KMS-11 (cell line): ENCODE results near the gene DAZL.
A peak's percentile ranks its signal among the peaks of the same experiment; 100 is the strongest.

Source experiments
- H2AFZ ChIP-seq: fragments of 200-600 bp; sonication (generic); 2 replicates; pipeline ENCODE4 v1.6.1; 2016; ENCODE audit warnings: antibody characterized with exemption, mixed run types, low read depth
- H3K27ac ChIP-seq: fragments of 200-600 bp; sonication (generic); 2 replicates; pipeline ENCODE4 v1.6.1; 2016; ENCODE audit warnings: mild to moderate bottlenecking, mixed run types
- H3K27me3 ChIP-seq: fragments of 200-600 bp; sonication (generic); 2 replicates; pipeline ENCODE4 v1.6.1; 2017; ENCODE audit warnings: mild to moderate bottlenecking, low read depth, mixed run types, moderate library complexity; ENCODE audit not compliant: insufficient read depth
- H3K36me3 ChIP-seq: fragments of 200-600 bp; sonication (generic); 2 replicates; pipeline ENCODE4 v1.6.1; 2017; ENCODE audit warnings: mild to moderate bottlenecking, mixed run types; ENCODE audit not compliant: insufficient read depth
- H3K4me1 ChIP-seq: fragments of 200-600 bp; sonication (generic); 2 replicates; pipeline ENCODE4 v1.6.1; 2016; ENCODE audit warnings: mild to moderate bottlenecking, low read depth, mixed run types; ENCODE audit not compliant: poor library complexity, severe bottlenecking
- H3K4me2 ChIP-seq: fragments of 200-600 bp; sonication (generic); 2 replicates; pipeline ENCODE4 v1.7.0; 2016; ENCODE audit warnings: mild to moderate bottlenecking, mixed run types
- H3K4me3 ChIP-seq: fragments of 200-600 bp; sonication (generic); IDR thresholded peaks from 2 replicates; pipeline ENCODE4 v1.6.1; 2017; ENCODE audit warnings: low read depth, low read length, mixed read lengths; ENCODE audit not compliant: insufficient read depth
- H3K79me2 ChIP-seq: fragments of 200-600 bp; sonication (generic); 2 replicates; pipeline ENCODE4 v1.6.1; 2016; ENCODE audit warnings: low read depth, mixed run types; ENCODE audit not compliant: insufficient read depth
- H3K9ac ChIP-seq: fragments of 200-600 bp; sonication (generic); 2 replicates; pipeline ENCODE4 v1.6.1; 2016; ENCODE audit warnings: mild to moderate bottlenecking, mixed run types
- H4K20me1 ChIP-seq: fragments of 200-600 bp; sonication (generic); 2 replicates; pipeline ENCODE4 v1.6.1; 2016; ENCODE audit warnings: mild to moderate bottlenecking, mixed run types; ENCODE audit not compliant: insufficient read depth
- TF ChIP-seq, protein P1 (sequence below): fragments of 200-600 bp; sonication (generic); conservative IDR thresholded peaks from 2 replicates; pipeline ENCODE4 v1.6.1; 2017; ENCODE audit warnings: low read depth, mild to moderate bottlenecking, antibody characterized with exemption, low read length, moderate library complexity, mixed read lengths

The DAZL gene

DNA sequence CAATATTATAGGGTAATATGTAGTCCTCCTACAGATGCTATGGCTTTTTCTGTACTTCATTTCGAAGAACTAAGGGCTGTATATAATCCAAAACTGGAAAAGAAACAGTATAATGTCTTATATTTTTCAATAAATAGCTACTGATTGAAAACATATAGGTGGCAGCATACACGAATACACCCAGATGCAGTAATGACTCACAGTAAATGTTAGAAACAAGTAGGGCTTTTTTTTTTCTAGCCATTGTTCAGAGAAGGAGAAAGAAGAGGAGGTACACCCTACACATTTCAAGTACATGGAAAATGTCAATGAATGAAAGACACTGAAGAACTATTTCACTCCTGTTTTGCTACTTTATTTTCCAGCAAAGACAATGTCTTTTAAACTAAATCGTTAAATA is 9.4 kb downstream of the DAZL start:
- H4K20me1 ChIP-seq: no peaks in the 10 kb centered on the region
- no peaks in the 10 kb centered on the region for H3K36me3 ChIP-seq
- H3K4me2 ChIP-seq: 0 out of 2 replicates have a peak overlapping the region, but pooled peaks have one; percentile 65
- H3K27ac ChIP-seq: no peak overlapping the region
- TF ChIP-seq, protein P1, sequence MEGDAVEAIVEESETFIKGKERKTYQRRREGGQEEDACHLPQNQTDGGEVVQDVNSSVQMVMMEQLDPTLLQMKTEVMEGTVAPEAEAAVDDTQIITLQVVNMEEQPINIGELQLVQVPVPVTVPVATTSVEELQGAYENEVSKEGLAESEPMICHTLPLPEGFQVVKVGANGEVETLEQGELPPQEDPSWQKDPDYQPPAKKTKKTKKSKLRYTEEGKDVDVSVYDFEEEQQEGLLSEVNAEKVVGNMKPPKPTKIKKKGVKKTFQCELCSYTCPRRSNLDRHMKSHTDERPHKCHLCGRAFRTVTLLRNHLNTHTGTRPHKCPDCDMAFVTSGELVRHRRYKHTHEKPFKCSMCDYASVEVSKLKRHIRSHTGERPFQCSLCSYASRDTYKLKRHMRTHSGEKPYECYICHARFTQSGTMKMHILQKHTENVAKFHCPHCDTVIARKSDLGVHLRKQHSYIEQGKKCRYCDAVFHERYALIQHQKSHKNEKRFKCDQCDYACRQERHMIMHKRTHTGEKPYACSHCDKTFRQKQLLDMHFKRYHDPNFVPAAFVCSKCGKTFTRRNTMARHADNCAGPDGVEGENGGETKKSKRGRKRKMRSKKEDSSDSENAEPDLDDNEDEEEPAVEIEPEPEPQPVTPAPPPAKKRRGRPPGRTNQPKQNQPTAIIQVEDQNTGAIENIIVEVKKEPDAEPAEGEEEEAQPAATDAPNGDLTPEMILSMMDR: no peak
- peaks cover 21% of the 10 kb centered on the region for H3K4me1 ChIP-seq
- H3K79me2 ChIP-seq: no peaks in the 10 kb centered on the region
- no peak overlapping the region for H3K9ac ChIP-seq
- H2AFZ ChIP-seq: no peak overlapping the region
- no peak overlapping the region for H3K4me3 ChIP-seq
- H3K27me3 ChIP-seq: no peaks in the 10 kb centered on the region

DNA sequence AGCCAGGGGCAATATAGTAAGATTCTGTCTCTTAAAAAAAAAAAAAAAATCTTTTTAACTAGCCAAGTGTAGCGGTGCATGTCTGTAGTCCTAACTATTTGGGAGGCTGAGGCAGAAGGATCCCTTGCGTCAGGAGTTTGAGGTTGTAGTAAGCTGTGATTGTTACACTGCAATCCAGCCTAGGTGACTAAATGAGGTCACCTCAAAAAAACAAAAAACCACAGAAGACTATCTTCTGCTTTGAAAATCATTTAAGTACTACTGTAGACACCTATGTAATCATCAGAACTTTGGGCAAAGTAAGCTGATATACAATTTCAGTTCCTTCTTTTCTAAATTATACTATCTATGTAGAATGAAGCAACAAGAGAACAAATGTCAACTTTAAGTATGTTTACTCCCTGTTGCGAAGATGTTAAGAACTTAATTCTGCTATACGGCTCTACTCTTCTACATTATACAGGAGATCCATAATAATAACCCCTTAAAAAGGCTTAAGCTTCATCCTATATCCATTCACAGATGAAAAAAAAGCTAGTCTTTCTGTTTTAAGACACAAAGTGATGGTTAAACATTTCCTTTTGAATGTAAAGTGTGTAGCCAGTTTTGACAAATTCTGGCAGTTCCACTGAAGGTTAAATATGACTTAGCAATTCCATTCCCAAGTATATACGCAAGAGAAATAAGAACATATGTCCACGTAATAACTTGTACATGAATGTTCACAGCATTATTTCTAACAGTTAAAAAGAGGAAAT is 15.2 kb downstream of the DAZL start:
- H4K20me1 ChIP-seq: no peaks in the 10 kb centered on the region
- H3K4me2 ChIP-seq: no peak overlapping the region
- no peaks in the 10 kb centered on the region for H3K36me3 ChIP-seq
- no peak overlapping the region for H2AFZ ChIP-seq
- H3K27ac ChIP-seq: no peak overlapping the region
- no peaks in the 10 kb centered on the region for H3K79me2 ChIP-seq
- no peaks in the 10 kb centered on the region for H3K4me1 ChIP-seq
- TF ChIP-seq, protein P1: no peak
- no peaks in the 10 kb centered on the region for H3K27me3 ChIP-seq
- no peak overlapping the region for H3K4me3 ChIP-seq
- no peak overlapping the region for H3K9ac ChIP-seq

DNA sequence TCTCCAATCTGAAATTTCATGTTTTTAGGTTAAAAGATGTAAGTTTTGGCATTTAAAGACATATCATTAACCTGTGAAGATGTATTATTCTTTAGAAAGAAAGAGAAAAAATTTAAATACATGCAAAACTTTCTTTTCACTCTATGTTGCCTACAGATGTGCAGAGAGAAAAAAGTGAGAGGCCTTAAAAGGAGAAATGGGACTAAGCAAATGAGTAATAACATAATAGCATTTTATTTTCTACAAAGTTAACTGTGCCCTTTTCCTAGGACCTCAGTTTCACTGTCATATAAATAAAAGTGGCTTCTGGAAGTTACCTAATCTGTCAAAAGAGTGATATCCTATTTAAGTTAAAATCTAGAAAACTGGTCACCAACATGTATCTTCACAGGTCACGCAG is 16.1 kb downstream of the DAZL start:
- TF ChIP-seq, protein P1: no peak
- Histone ChIP-seq H3K36me3 (no peaks in the 10 kb centered on the region), H3K4me3 (no peak overlapping the region), H3K27me3 (no peaks in the 10 kb centered on the region), H4K20me1 (no peaks in the 10 kb centered on the region), H3K9ac (no peak overlapping the region), H3K4me2 (no peak overlapping the region), H2AFZ (no peak overlapping the region), H3K4me1 (no peaks in the 10 kb centered on the region), H3K79me2 (no peaks in the 10 kb centered on the region), H3K27ac (no peak overlapping the region)

DNA sequence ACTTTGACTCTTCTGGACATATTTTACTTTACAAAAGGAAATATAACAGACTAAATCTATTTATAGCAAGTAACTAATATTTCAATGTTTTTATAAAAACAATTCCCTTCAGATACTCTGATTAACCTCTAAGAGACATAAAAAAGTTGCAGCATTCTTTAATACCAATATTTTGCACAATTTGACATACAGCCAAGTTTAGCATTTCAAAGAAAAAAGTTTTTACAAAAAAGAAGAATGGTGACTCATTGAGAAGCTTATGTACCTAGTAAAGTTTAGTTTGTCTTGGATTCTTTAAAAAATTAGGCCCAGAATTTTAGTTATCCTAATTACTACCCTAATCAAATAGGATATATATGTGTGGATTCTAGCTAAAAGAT is 17.6 kb downstream of the DAZL start:
- no peaks in the 10 kb centered on the region for H3K79me2 ChIP-seq
- no peak overlapping the region for H3K9ac ChIP-seq
- H3K4me2 ChIP-seq: no peak overlapping the region
- TF ChIP-seq, protein P1: no peak
- no peak overlapping the region for H3K4me3 ChIP-seq
- H3K4me1 ChIP-seq: no peaks in the 10 kb centered on the region
- no peaks in the 10 kb centered on the region for H3K36me3 ChIP-seq
- H4K20me1 ChIP-seq: no peaks in the 10 kb centered on the region
- no peak overlapping the region for H2AFZ ChIP-seq
- no peaks in the 10 kb centered on the region for H3K27me3 ChIP-seq
- no peak overlapping the region for H3K27ac ChIP-seq
